H1 (cell line): ENCODE data around the gene C6orf136. TPM values are rescaled to one million over a fixed set of nuclear protein-coding genes. Genes with fewer than 3 reads are reported as not detected.
A peak's percentile ranks its signal among the peaks of the same experiment; 100 is the strongest.

Source experiments
- CTCF ChIA-PET: fragments of 300-600 bp; sonication (Branson Sonifier 250); formaldehyde crosslinking; loops from one replicate; lab custom pipeline; 2021; ENCODE audit not compliant: partially characterized antibody; lab: Charles Lee
- POLR2A ChIA-PET: fragments of 300-600 bp; sonication (Branson Sonifier 250); formaldehyde crosslinking; loops from one replicate; lab custom pipeline; 2021; ENCODE audit warnings: inconsistent platforms; ENCODE audit not compliant: partially characterized antibody; lab: Charles Lee
- DNase-seq, 2 experiments: peaks; one replicate each; pipeline versions ENCODE4 v3.0.0 to v3.0.0-alpha.2; 2010 to 2022; ENCODE audit warnings: low spot score in 2 of 2, low read depth in 1 of 2, mixed read lengths in 1 of 2
- FAIRE-seq: peaks from 2 replicates; lab custom pipeline; 2011; peaks lifted over from hg19 to GRCh38; lab: Jason Lieb, UNC
- H2AFZ ChIP-seq: 2 replicates; pipeline ENCODE4 v1.8.1; 2012; ENCODE audit warnings: low read length, inconsistent platforms
- H2AK5ac ChIP-seq: 2 replicates; pipeline ENCODE4 v1.6.1; 2013; ENCODE audit warnings: low read depth, low read length
- H2BK120ac ChIP-seq: replicated peaks from 2 replicates; pipeline ENCODE3; 2013; ENCODE audit warnings: low read depth, low read length, inconsistent platforms
- H2BK12ac ChIP-seq: 2 replicates; pipeline ENCODE4 v1.6.1; 2013; ENCODE audit warnings: low read depth, low read length
- H2BK15ac ChIP-seq: 2 replicates; pipeline ENCODE4 v1.6.1; 2013; ENCODE audit warnings: low read length
- H2BK20ac ChIP-seq: 2 replicates; pipeline ENCODE4 v1.6.1; 2013; ENCODE audit warnings: low read length
- H2BK5ac ChIP-seq: 2 replicates; pipeline ENCODE4 v1.6.1; 2013; ENCODE audit warnings: low read depth, low read length
- H3K14ac ChIP-seq: 2 replicates; pipeline ENCODE4 v1.6.1; 2013; ENCODE audit warnings: inconsistent platforms; ENCODE audit not compliant: insufficient read length
- H3K18ac ChIP-seq: 2 replicates; pipeline ENCODE4 v1.6.1; 2013; ENCODE audit warnings: low read length; ENCODE audit errors: extremely low read depth
- H3K23ac ChIP-seq: 2 replicates; pipeline ENCODE4 v1.6.1; 2013; ENCODE audit warnings: inconsistent platforms; ENCODE audit not compliant: insufficient read length
- H3K23me2 ChIP-seq: 2 replicates; pipeline ENCODE4 v1.6.1; 2013; ENCODE audit warnings: low read depth, low read length
- H3K27ac ChIP-seq: 2 replicates; pipeline ENCODE4 v1.6.1; 2011; ENCODE audit warnings: low read depth, low read length, inconsistent platforms
- H3K27me3 ChIP-seq, 4 experiments: replicated peaks in 1 of 4; 1 replicate in 1 of 4; 2 replicates in 3 of 4; pipeline versions ENCODE4 v1.6.1 to v1.8.1; 2011 to 2013; ENCODE audit warnings: low read length in 3 of 4, mild to moderate bottlenecking in 3 of 4, inconsistent platforms in 2 of 4, mixed read lengths in 2 of 4, moderate library complexity in 1 of 4; ENCODE audit not compliant: control insufficient read depth in 3 of 4, insufficient read depth in 3 of 4; ENCODE audit errors: extremely low read depth in 1 of 4
- H3K36me3 ChIP-seq, 4 experiments: 2 replicates each; pipeline versions ENCODE4 v1.6.1 to v1.8.1; 2011 to 2013; ENCODE audit warnings: mild to moderate bottlenecking in 4 of 4, low read length in 3 of 4, moderate library complexity in 2 of 4, control low read depth in 1 of 4, inconsistent platforms in 1 of 4; ENCODE audit not compliant: insufficient read depth in 4 of 4, control insufficient read depth in 2 of 4
- H3K4ac ChIP-seq: replicated peaks from 2 replicates; pipeline ENCODE3; 2013; ENCODE audit warnings: low read length, low read depth, mixed read lengths, inconsistent platforms; ENCODE audit not compliant: insufficient read length
- H3K4me1 ChIP-seq, 4 experiments: replicated peaks in 1 of 4; 1 replicate in 1 of 4; 2 replicates in 3 of 4; pipeline versions ENCODE4 v1.6.1 to v1.8.1; 2011 to 2013; ENCODE audit warnings: low read length in 3 of 4, inconsistent platforms in 2 of 4, mixed read lengths in 1 of 4; ENCODE audit not compliant: insufficient read depth in 4 of 4, control insufficient read depth in 3 of 4
- H3K4me2 ChIP-seq, 2 experiments: 2 replicates each; pipeline versions ENCODE4 v1.6.1 to v1.8.1; 2011 to 2013; ENCODE audit warnings: low read depth in 2 of 2, low read length in 2 of 2, control low read depth in 1 of 2, inconsistent platforms in 1 of 2, mild to moderate bottlenecking in 1 of 2; ENCODE audit not compliant: insufficient read depth in 1 of 2
- H3K4me3 ChIP-seq, 4 experiments: fragments of 200-600, 300-600 bp in 1 of 4; sonication (generic), shearing (Covaris generic), sonication (Bioruptor Twin) in 1 of 4; 2 replicates each; pipeline versions ENCODE4 v1.5.1 to v1.8.1; 2011 to 2016; ENCODE audit warnings: low read length in 4 of 4, low read depth in 3 of 4, control low read depth in 2 of 4, inconsistent platforms in 2 of 4, mild to moderate bottlenecking in 2 of 4, mixed read lengths in 1 of 4, moderate library complexity in 1 of 4; ENCODE audit not compliant: insufficient read depth in 2 of 4; ENCODE audit errors: extremely low read depth in 1 of 4
- H3K56ac ChIP-seq: replicated peaks from 2 replicates; pipeline ENCODE3; 2013; ENCODE audit warnings: low read depth, mild to moderate bottlenecking, mixed read lengths, low read length, inconsistent platforms; ENCODE audit not compliant: insufficient read length
- H3K79me1 ChIP-seq: 2 replicates; pipeline ENCODE4 v1.6.1; 2013; ENCODE audit warnings: low read depth, low read length, control low read depth
- H3K79me2 ChIP-seq, 2 experiments: 2 replicates each; pipeline versions ENCODE4 v1.6.1 to v1.8.1; 2012 to 2013; ENCODE audit warnings: low read length in 2 of 2, mild to moderate bottlenecking in 2 of 2, inconsistent platforms in 1 of 2; ENCODE audit not compliant: insufficient read depth in 2 of 2, control insufficient read depth in 1 of 2
- H3K9ac ChIP-seq, 4 experiments: replicated peaks in 1 of 4; 1 replicate in 1 of 4; 2 replicates in 3 of 4; pipeline versions ENCODE4 v1.6.1 to v1.8.1; 2011 to 2013; ENCODE audit warnings: low read depth in 3 of 4, low read length in 3 of 4, control low read depth in 2 of 4, mild to moderate bottlenecking in 2 of 4, moderate library complexity in 2 of 4, inconsistent platforms in 1 of 4; ENCODE audit errors: extremely low read depth in 1 of 4
- H3K9me3 ChIP-seq, 2 experiments: 2 replicates each; pipeline versions ENCODE4 v1.6.1 to v1.8.1; 2012 to 2013; ENCODE audit warnings: mild to moderate bottlenecking in 2 of 2, moderate library complexity in 2 of 2, control low read depth in 1 of 2, inconsistent platforms in 1 of 2, low read depth in 1 of 2, low read length in 1 of 2, mixed read lengths in 1 of 2; ENCODE audit not compliant: insufficient read depth in 2 of 2
- H4K20me1 ChIP-seq, 2 experiments: replicated peaks in 1 of 2; 2 replicates each; pipeline versions ENCODE3 to v1.8.1; 2011 to 2013; ENCODE audit warnings: inconsistent platforms in 2 of 2, low read length in 2 of 2, mild to moderate bottlenecking in 1 of 2; ENCODE audit not compliant: insufficient read depth in 2 of 2, control insufficient read depth in 1 of 2
- H4K5ac ChIP-seq: 2 replicates; pipeline ENCODE4 v1.6.1; 2013; ENCODE audit warnings: low read length, low read depth, mixed read lengths, inconsistent platforms; ENCODE audit not compliant: insufficient read length
- H4K8ac ChIP-seq: 2 replicates; pipeline ENCODE4 v1.8.0; 2013; ENCODE audit warnings: mild to moderate bottlenecking, moderate library complexity, low read length, inconsistent platforms; ENCODE audit not compliant: insufficient read depth; ENCODE audit errors: extremely low read depth
- H4K91ac ChIP-seq: replicated peaks from 2 replicates; pipeline ENCODE3; 2013; ENCODE audit warnings: low read length, mixed read lengths, inconsistent platforms; ENCODE audit not compliant: insufficient read length
- NRF1 ChIP-seq: IDR thresholded peaks from 2 replicates; pipeline ENCODE4 v1.6.1; 2011; ENCODE audit warnings: mild to moderate bottlenecking, low read depth, low read length, improper control_type of control experiment
- SIN3A ChIP-seq, 2 experiments: IDR thresholded peaks in 1 of 2; conservative IDR thresholded peaks in 1 of 2; 2 replicates each; pipeline ENCODE4 v1.6.1; 2011 to 2012; ENCODE audit warnings: low read length in 2 of 2, improper control_type of control experiment in 1 of 2, low read depth in 1 of 2, mild to moderate bottlenecking in 1 of 2
- SUZ12 ChIP-seq: fragments of 200-600 bp; sonication (generic); IDR thresholded peaks from 2 replicates; pipeline ENCODE4 v1.6.1; 2012; ENCODE audit warnings: mild to moderate bottlenecking, inconsistent platforms, low read length, moderate library complexity, mixed read lengths
- WGBS, 2 experiments: shearing (Covaris generic) in 1 of 2; methylation state at CpG; one replicate each; pipeline versions ENCODE4 v1.1.6 to v1.1.7; 2013 to 2015; ENCODE audit warnings: low lambda C conversion rate in 2 of 2, mixed read lengths in 2 of 2, inconsistent platforms in 1 of 2, low coverage in 1 of 2, missing lambda C conversion rate in 1 of 2; ENCODE audit not compliant: insufficient replicate concordance in 2 of 2, insufficient coverage in 1 of 2, insufficient read length in 1 of 2; ENCODE audit errors: extremely low coverage in 1 of 2, missing lambda C conversion rate in 1 of 2; 5-methylcytosine and 5-hydroxymethylcytosine counted together
- long read RNA-seq, 2 experiments: library from RNA in 1 of 2; library from capped mRNA in 1 of 2; stranded (forward); transcript quantifications; one replicate each; pipeline ENCODE4 v2.0.0, GENCODE V29; 2021; ENCODE audit warnings: inconsistent platforms in 1 of 2
- polyA minus RNA-seq, 3 experiments: library from RNA; depleted of rRNA, polyadenylated mRNA; stranded (reverse); fragments of >200 nt; gene quantifications; 1 replicate in 2 of 3; 2 replicates in 1 of 3; pipeline ENCODE4 v1.2.3, GENCODE V29; 2011
- polyA plus RNA-seq, 7 experiments: library from polyadenylated mRNA; depleted of rRNA in 3 of 7; stranded (reverse) in 5 of 7; unstranded in 2 of 7; fragments of >200 nt in 5 of 7; fragments of 200-250 nt in 2 of 7; gene quantifications; 1 replicate in 5 of 7; 2 replicates in 1 of 7; 4 replicates in 1 of 7; pipeline versions ENCODE4 v1.2.1 to v1.2.3, GENCODE V29; 2011 to 2013; ENCODE audit warnings: missing spikeins in 2 of 7, mixed read lengths in 2 of 7
- total RNA-seq: library from RNA; stranded (reverse); fragmentation: NEBNext Ultra II Directional; extraction: Animal tissue kit (Norgen Biotek cat#: 25700); gene quantifications from 2 replicates; pipeline ENCODE4 v1.2.1, GENCODE V29; 2021
- TF ChIP-seq, protein P1 (sequence below): IDR thresholded peaks from 2 replicates; pipeline ENCODE4 v1.6.1; 2012; ENCODE audit warnings: inconsistent platforms

C6orf136 gene, protein sequence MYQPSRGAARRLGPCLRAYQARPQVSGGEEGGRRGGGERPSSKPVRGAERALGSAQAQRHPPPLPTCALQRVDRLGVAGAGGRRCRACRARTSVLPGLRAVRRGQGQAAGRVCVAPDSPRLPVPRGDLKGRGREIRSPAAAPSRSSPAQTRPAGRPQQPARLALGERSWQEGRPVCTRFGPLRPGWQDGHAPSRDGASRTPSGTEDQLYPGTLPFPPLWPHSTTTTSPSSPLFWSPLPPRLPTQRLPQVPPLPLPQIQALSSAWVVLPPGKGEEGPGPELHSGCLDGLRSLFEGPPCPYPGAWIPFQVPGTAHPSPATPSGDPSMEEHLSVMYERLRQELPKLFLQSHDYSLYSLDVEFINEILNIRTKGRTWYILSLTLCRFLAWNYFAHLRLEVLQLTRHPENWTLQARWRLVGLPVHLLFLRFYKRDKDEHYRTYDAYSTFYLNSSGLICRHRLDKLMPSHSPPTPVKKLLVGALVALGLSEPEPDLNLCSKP
- total RNA-seq (18.2 and 20.8 TPM in 2 replicates), polyA plus RNA-seq (2011; rRNA removed) (23.1 and 30.4 TPM in 2 replicates), polyA minus RNA-seq (2011; rRNA and poly(A)+ RNA removed) (7.0 and 10.6 TPM in 2 replicates)
- polyA plus RNA-seq (2011; cell fraction: cytosol; rRNA removed) = 23.9 TPM
- 49.1 TPM for polyA plus RNA-seq (2011; cell fraction: nucleus; rRNA removed)
- 18.9 to 24.6 TPM (median 22.5 TPM) in 4 replicates for polyA plus RNA-seq (2012, experiment 1 of 2)
- 24.5 TPM for polyA plus RNA-seq (2012, experiment 2 of 2)
- 24.5 TPM for polyA plus RNA-seq (2013, experiment 1 of 2)
- polyA plus RNA-seq (2013, experiment 2 of 2) = 20.2 TPM
- polyA minus RNA-seq (2011; cell fraction: cytosol; rRNA and poly(A)+ RNA removed) = 10.5 TPM
- polyA minus RNA-seq (2011; cell fraction: nucleus; rRNA and poly(A)+ RNA removed) = 17.4 TPM
- long read RNA-seq, experiment 1, partial matches to known transcripts = 3 of 13 reads
- long read RNA-seq, experiment 1, other reads (novel, unspliced or antisense) = 2 of 13 reads
- long read RNA-seq, experiment 2, transcript C6orf136-203 (6 exons, 1,402 nt) = major isoform, 12 of 14 reads
- long read RNA-seq, experiment 2, partial matches to known transcripts = 2 of 14 reads
- long read RNA-seq, experiment 2, other reads (novel, unspliced or antisense) = 0 of 14 reads

DNA sequence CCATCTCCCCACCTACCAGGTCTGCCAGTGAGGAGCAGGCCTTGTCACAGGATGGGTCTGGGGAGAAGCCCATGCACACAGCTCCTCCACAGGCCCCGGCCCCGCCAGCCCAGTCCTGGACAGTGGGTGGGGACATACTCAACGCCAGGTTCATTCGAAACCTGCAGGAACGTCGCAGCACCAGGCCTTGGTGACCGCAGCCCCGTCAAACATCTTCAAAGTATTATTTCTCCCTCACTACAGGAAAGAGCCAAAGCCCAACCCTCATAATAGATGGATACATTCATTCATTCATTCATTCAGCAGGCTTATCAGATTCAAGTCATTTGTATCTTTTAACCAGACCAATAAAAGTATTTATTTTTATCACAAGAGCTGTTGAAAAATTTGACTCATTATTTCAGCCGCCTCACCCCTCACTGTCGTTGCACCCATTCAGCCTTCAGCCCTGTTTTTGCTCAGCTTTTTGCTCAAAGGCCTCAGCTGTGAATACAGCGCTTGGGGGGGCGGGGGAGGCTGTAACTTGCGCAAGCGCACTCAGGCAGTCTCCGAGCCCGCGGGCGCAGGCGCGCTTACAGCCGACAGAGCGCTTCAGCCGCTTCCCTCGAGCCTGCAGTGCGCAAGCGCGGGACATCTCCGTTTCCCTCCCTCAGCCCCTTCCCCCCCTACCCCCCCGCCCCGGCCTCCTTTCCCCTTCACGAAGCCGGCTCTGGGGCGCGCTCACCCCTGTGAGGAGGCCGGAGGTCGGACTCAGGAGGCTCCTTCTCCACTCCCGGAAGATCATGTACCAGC lies at the start of gene C6orf136:
TSS of gene C6orf136 (plus strand) at position 684 of the 792 bp plus-strand sequence. CDS start at position 783, 99 bp downstream.
- peak within 1 kb of the TSS; percentile 100 for H4K5ac ChIP-seq
- peak within 1 kb of the TSS; percentile 66 for H3K27ac ChIP-seq
- WGBS, 2 experiments = 31% methylated on average over 16 of the region's 37 CpGs; no CpG with 5 or more reads in 1 of the 2 experiments
- DNase-seq (peak; percentile 75 to 87), FAIRE-seq (no peak)
- H3K23ac ChIP-seq = no peak within 1 kb of the TSS
- no peak within 1 kb of the TSS for H2BK20ac ChIP-seq
- peak within 1 kb of the TSS; percentile 74 to 91 (median 85) for H3K4me3 ChIP-seq
- ChIA-PET POLR2A (interaction anchor here (0.7 to 3.3 kb wide), 20 partner anchors 9 to 261 kb away, joined by 3 to 23 read pairs (median 4); partner anchors contain the start of genes ABCF1, GTF2H4, MDC1 and MRPS18B), CTCF (interaction anchor here (1.3 to 1.4 kb wide), 2 partner anchors 26 to 48 kb away, joined by 3 to 4 read pairs; partner anchors contain the start of gene DHX16)
- peaks cover 4 to 13% (median 6%) of the 10 kb centered on the region in 4 experiments; a peak in 5 of 8 replicates for H3K36me3 ChIP-seq
- H3K9ac ChIP-seq = peak within 1 kb of the TSS; percentile 51 to 79 (median 70)
- no peak within 1 kb of the TSS for H3K14ac ChIP-seq
- peaks cover 0 to 2% of the 10 kb centered on the region in 2 experiments for H4K20me1 ChIP-seq
- H2BK5ac ChIP-seq = peak within 1 kb of the TSS; percentile 96
- H3K56ac ChIP-seq = peak within 1 kb of the TSS; percentile 93
- 0 out of 2 replicates have a peak within 1 kb of the TSS, but pooled peaks have one; percentile 2 for H2AFZ ChIP-seq
- peaks cover 5% of the 10 kb centered on the region; the same call in 1 of the 2 replicates for H3K23me2 ChIP-seq
- H3K4me2 ChIP-seq = peak within 1 kb of the TSS; percentile 76 to 86
- H3K4ac ChIP-seq = peak within 1 kb of the TSS; percentile 84
- H4K91ac ChIP-seq = peak within 1 kb of the TSS; percentile 99
- H3K9me3 ChIP-seq = no peaks in the 10 kb centered on the region
- H3K4me1 ChIP-seq = peaks cover 0 to 6% (median 4%) of the 10 kb centered on the region in 4 experiments; a peak in 5 of 7 replicates
- H2BK15ac ChIP-seq = peak within 1 kb of the TSS; percentile 97; the same call in 1 of the 2 replicates
- H2BK120ac ChIP-seq = no peak within 1 kb of the TSS
- no peak within 1 kb of the TSS for H2BK12ac ChIP-seq
- no peak within 1 kb of the TSS for H2AK5ac ChIP-seq
- peak within 1 kb of the TSS; percentile 98 for H3K18ac ChIP-seq
- H4K8ac ChIP-seq = peak within 1 kb of the TSS; percentile 96
- no peaks in the 10 kb centered on the region for H3K27me3 ChIP-seq
- peaks cover 8% of the 10 kb centered on the region for H3K79me1 ChIP-seq
- H3K79me2 ChIP-seq = peaks cover 3 to 20% of the 10 kb centered on the region in 2 experiments; a peak in 3 of 4 replicates
- TF ChIP-seq SUZ12 = no peak
- TF ChIP-seq NRF1 = peak; percentile 97
- TF ChIP-seq, protein P1, sequence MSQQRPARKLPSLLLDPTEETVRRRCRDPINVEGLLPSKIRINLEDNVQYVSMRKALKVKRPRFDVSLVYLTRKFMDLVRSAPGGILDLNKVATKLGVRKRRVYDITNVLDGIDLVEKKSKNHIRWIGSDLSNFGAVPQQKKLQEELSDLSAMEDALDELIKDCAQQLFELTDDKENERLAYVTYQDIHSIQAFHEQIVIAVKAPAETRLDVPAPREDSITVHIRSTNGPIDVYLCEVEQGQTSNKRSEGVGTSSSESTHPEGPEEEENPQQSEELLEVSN = 0 out of 2 replicates have a peak, but pooled peaks have one; percentile 8
- TF ChIP-seq SIN3A (conservative IDR thresholded peaks at IDR 0.05 in 1 of 2, IDR thresholded peaks at IDR 0.05 in 1 of 2; ENCODE audit: low read depth in 1 of 2, low read length in 2 of 2) = peak in 1 of 2 experiments; percentile 77; a peak in 3 of 4 replicates
